ENCODE results near the gene RAP2A.

GRCh38 chr13:97403893-97404750 is 29.8 kb upstream of the RAP2A start:
- TF ChIP-seq CTCF (IDR thresholded peaks at IDR 0.05; ENCODE audit: insufficient read depth, low read depth, low read length) (no peak), EZH2 (IDR thresholded peaks at IDR 0.05; ENCODE audit: insufficient read depth, low read length) (no peak)
